Measurements from ENCODE around the gene CAPZB. TPM values are rescaled to one million over a fixed set of nuclear protein-coding genes. Genes with fewer than 3 reads are reported as not detected.
A peak's percentile ranks its signal among the peaks of the same experiment; 100 is the strongest.

Gene CAPZB
- total RNA-seq, 1 donor from 2014 or later, result 189 TPM

GRCh38 chr1:19418503-19418971 is 66.8 kb downstream of the CAPZB start:
- TF ChIP-seq, protein P1, sequence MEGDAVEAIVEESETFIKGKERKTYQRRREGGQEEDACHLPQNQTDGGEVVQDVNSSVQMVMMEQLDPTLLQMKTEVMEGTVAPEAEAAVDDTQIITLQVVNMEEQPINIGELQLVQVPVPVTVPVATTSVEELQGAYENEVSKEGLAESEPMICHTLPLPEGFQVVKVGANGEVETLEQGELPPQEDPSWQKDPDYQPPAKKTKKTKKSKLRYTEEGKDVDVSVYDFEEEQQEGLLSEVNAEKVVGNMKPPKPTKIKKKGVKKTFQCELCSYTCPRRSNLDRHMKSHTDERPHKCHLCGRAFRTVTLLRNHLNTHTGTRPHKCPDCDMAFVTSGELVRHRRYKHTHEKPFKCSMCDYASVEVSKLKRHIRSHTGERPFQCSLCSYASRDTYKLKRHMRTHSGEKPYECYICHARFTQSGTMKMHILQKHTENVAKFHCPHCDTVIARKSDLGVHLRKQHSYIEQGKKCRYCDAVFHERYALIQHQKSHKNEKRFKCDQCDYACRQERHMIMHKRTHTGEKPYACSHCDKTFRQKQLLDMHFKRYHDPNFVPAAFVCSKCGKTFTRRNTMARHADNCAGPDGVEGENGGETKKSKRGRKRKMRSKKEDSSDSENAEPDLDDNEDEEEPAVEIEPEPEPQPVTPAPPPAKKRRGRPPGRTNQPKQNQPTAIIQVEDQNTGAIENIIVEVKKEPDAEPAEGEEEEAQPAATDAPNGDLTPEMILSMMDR (IDR thresholded peaks at IDR 0.05; ENCODE audit: unreplicated experiment), result no peak
- H3K4me1 Mint-ChIP-seq (ENCODE audit: low read depth), result peaks cover 5% of the 10 kb centered on the region
- no peaks in the 10 kb centered on the region for H3K9me3 Mint-ChIP-seq (ENCODE audit: low read depth)
- no peaks in the 10 kb centered on the region for H3K27me3 Mint-ChIP-seq
- H3K4me3 Mint-ChIP-seq (ENCODE audit: low read depth), result no peak overlapping the region
- H3K36me3 Mint-ChIP-seq (ENCODE audit: insufficient read depth), result peaks cover 5% of the 10 kb centered on the region
- H3K27ac Mint-ChIP-seq, result no peak overlapping the region
- no peak for DNase-seq (ENCODE audit: low spot score, unreplicated experiment)

GRCh38 chr1:19416921-19417470 is 68.3 kb downstream of the CAPZB start:
- Mint-ChIP-seq H3K27ac (no peak overlapping the region), H3K4me1 (ENCODE audit: low read depth) (peaks cover 10% of the 10 kb centered on the region), H3K4me3 (ENCODE audit: low read depth) (no peak overlapping the region), H3K27me3 (no peaks in the 10 kb centered on the region), H3K9me3 (ENCODE audit: low read depth) (no peaks in the 10 kb centered on the region), H3K36me3 (ENCODE audit: insufficient read depth) (peaks cover 5% of the 10 kb centered on the region)
- TF ChIP-seq, protein P1 (IDR thresholded peaks at IDR 0.05; ENCODE audit: unreplicated experiment), result no peak
- DNase-seq (ENCODE audit: low spot score, unreplicated experiment), result no peak

- no peak overlapping the region for H3K27ac Mint-ChIP-seq
- H3K36me3 Mint-ChIP-seq (ENCODE audit: insufficient read depth), result peaks cover 5% of the 10 kb centered on the region
- H3K9me3 Mint-ChIP-seq (ENCODE audit: low read depth), result no peaks in the 10 kb centered on the region
- TF ChIP-seq, protein P1 (IDR thresholded peaks at IDR 0.05; ENCODE audit: unreplicated experiment), result no peak
- H3K27me3 Mint-ChIP-seq, result no peaks in the 10 kb centered on the region
- no peak for DNase-seq (ENCODE audit: low spot score, unreplicated experiment)
- H3K4me3 Mint-ChIP-seq (ENCODE audit: low read depth), result no peak overlapping the region
- peaks cover 10% of the 10 kb centered on the region for H3K4me1 Mint-ChIP-seq (ENCODE audit: low read depth)
Measured at GRCh38 chr1:19416145-19416544, 69.2 kb downstream of the CAPZB start.

DNA sequence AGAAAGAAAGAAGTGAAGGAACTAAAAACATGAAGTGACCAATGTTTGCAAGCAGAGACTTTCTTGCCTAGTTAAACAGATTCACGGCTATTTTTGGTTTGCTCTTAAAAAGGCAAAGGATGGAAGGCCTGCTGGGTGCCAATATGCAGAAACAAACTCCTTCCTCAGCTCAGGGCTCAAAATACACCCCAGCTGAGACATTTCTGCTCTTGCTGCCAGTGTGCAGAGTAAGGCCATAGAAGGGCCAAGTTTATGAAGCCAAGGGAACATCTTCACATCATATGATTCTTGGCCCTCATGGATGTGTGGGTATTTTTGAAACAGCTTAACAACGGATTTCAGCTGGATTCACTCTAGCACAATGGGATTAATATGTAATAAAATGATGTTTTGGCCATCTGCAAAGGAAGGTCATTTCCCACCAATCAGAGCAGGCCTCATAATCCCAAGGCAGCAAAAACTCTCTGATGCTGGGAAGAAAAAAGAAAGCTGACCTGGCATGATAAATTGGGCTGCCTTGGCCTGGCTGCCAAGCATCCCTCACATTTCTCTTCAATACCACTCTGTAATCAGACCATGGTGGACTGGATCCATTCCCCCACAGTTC is 70.7 kb downstream of the CAPZB start:
- Mint-ChIP-seq H3K27ac (peak overlapping the region; percentile 15), H3K9me3 (ENCODE audit: low read depth) (no peaks in the 10 kb centered on the region), H3K4me1 (ENCODE audit: low read depth) (peaks cover 10% of the 10 kb centered on the region), H3K27me3 (no peaks in the 10 kb centered on the region), H3K36me3 (ENCODE audit: insufficient read depth) (peaks cover 5% of the 10 kb centered on the region), H3K4me3 (ENCODE audit: low read depth) (no peak overlapping the region)
- TF ChIP-seq, protein P1 (IDR thresholded peaks at IDR 0.05; ENCODE audit: unreplicated experiment), result no peak
- no peak for DNase-seq (ENCODE audit: low spot score, unreplicated experiment)

DNA sequence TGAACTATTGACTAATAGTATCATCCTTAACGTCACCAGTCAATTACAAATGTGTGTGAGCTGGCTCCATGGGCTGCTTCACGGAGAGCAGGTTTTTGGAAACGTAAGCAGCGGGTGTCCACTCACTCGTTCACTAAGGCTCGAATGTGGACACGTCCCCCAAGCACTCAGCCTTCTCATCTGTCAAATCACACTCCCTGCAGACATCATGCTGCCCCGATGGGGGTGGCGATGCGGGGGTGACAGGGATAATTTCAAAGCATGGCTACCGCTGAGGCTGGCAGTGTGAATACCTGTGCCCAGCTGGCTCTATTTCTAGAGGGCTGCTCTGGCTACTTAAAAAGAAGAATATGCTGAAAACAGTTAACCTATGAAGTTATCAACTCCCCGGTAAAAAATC is 71.3 kb downstream of the CAPZB start:
- H3K27me3 Mint-ChIP-seq, result no peaks in the 10 kb centered on the region
- peaks cover 5% of the 10 kb centered on the region for H3K36me3 Mint-ChIP-seq (ENCODE audit: insufficient read depth)

More for the DNA sequence above, 71.3 kb downstream of the CAPZB start:
- H3K27ac Mint-ChIP-seq, result peak overlapping the region; percentile 15
- H3K9me3 Mint-ChIP-seq (ENCODE audit: low read depth), result no peaks in the 10 kb centered on the region
- no peak overlapping the region for H3K4me3 Mint-ChIP-seq (ENCODE audit: low read depth)
- no peak for DNase-seq (ENCODE audit: low spot score, unreplicated experiment)
- peaks cover 10% of the 10 kb centered on the region for H3K4me1 Mint-ChIP-seq (ENCODE audit: low read depth)
- TF ChIP-seq, protein P1 (IDR thresholded peaks at IDR 0.05; ENCODE audit: unreplicated experiment), result no peak

Measured in progenitor cell of endocrine pancreas (in vitro differentiated cells).